SK-N-SH (cell line): ENCODE data around the gene CBX8. TPM values are rescaled to one million over a fixed set of nuclear protein-coding genes. Genes with fewer than 3 reads are reported as not detected.

ENCODE experiments used
- CTCF ChIA-PET: fragments of 300-600, 350-600 bp; formaldehyde crosslinking; extraction: SDS; loops from one replicate; lab custom pipeline; 2021; lab: Yijun Ruan, JAX
- POLR2A ChIA-PET: fragments of 350-600 bp; sonication (Branson Sonifier 250); formaldehyde crosslinking; extraction: SDS; loops from one replicate; lab custom pipeline; 2020; ENCODE audit warnings: antibody characterized with exemption, inconsistent platforms; lab: Yijun Ruan, JAX
- DNase-seq: peaks from one replicate; pipeline ENCODE4 v3.0.0; 2012
- H2AFZ ChIP-seq: fragments of 200-600 bp; sonication (generic); 2 replicates; pipeline ENCODE4 v1.8.1; 2016; ENCODE audit warnings: antibody characterized with exemption, mild to moderate bottlenecking, low read depth
- H3F3A ChIP-seq: fragments of 200-600 bp; sonication (generic); replicated peaks from 2 replicates; pipeline ENCODE3; 2016; ENCODE audit warnings: antibody characterized with exemption, mild to moderate bottlenecking; ENCODE audit not compliant: insufficient read depth
- H3K27ac ChIP-seq, 2 experiments: fragments of 200-500 bp in 1 of 2; fragments of 200-600 bp in 1 of 2; sonication (Bioruptor generic) in 1 of 2; sonication (generic), shearing (Covaris generic) in 1 of 2; 2 replicates each; pipeline versions ENCODE4 v1.5.1 to v1.6.1; 2014 to 2016; ENCODE audit warnings: low read depth in 2 of 2, inconsistent platforms in 1 of 2, low read length in 1 of 2, mild to moderate bottlenecking in 1 of 2, mixed read lengths in 1 of 2
- H3K27me3 ChIP-seq: fragments of 200-600 bp; sonication (generic), shearing (Covaris generic); 2 replicates; pipeline ENCODE4 v1.6.1; 2016; ENCODE audit warnings: mixed run types; ENCODE audit not compliant: insufficient read depth
- H3K36me3 ChIP-seq, 2 experiments: fragments of 200-500 bp in 1 of 2; fragments of 200-600 bp in 1 of 2; sonication (Bioruptor generic) in 1 of 2; sonication (generic) in 1 of 2; replicated peaks in 1 of 2; 2 replicates each; pipeline versions ENCODE3 to v1.5.1; 2014 to 2016; ENCODE audit warnings: low read length in 1 of 2, mild to moderate bottlenecking in 1 of 2; ENCODE audit not compliant: insufficient read depth in 2 of 2, control insufficient read depth in 1 of 2
- H3K4me1 ChIP-seq, 2 experiments: fragments of 200-500 bp in 1 of 2; fragments of 200-600 bp in 1 of 2; sonication (Bioruptor generic) in 1 of 2; sonication (generic), shearing (Covaris generic) in 1 of 2; 2 replicates each; pipeline versions ENCODE4 v1.5.1 to v1.6.1; 2014 to 2016; ENCODE audit warnings: low read depth in 1 of 2, low read length in 1 of 2, mixed run types in 1 of 2; ENCODE audit not compliant: insufficient read depth in 2 of 2, control insufficient read depth in 1 of 2
- H3K4me2 ChIP-seq: fragments of 200-600 bp; sonication (generic), shearing (Covaris generic); 2 replicates; pipeline ENCODE4 v1.6.1; 2017; ENCODE audit warnings: mixed run types
- H3K4me3 ChIP-seq, 2 experiments: fragments of 200-500 bp in 1 of 2; fragments of 200-600 bp in 1 of 2; sonication (Bioruptor generic) in 1 of 2; sonication (generic), shearing (Covaris generic) in 1 of 2; 2 replicates each; pipeline versions ENCODE4 v1.5.1 to v1.8.1; 2014 to 2016; ENCODE audit warnings: low read depth in 2 of 2, inconsistent platforms in 1 of 2, low read length in 1 of 2, mild to moderate bottlenecking in 1 of 2, mixed read lengths in 1 of 2, moderate library complexity in 1 of 2
- H3K79me2 ChIP-seq: fragments of 200-600 bp; sonication (generic); 2 replicates; pipeline ENCODE4 v1.8.1; 2017; ENCODE audit warnings: mild to moderate bottlenecking; ENCODE audit not compliant: insufficient read depth
- H3K9ac ChIP-seq: fragments of 200-600 bp; sonication (generic); 2 replicates; pipeline ENCODE4 v1.6.1; 2017; ENCODE audit warnings: mixed run types
- H3K9me2 ChIP-seq: fragments of 200-600 bp; sonication (generic); 2 replicates; pipeline ENCODE4 v1.6.1; 2017; ENCODE audit warnings: mixed run types
- H3K9me3 ChIP-seq: fragments of 200-600 bp; sonication (generic); 2 replicates; pipeline ENCODE4 v1.6.1; 2017; ENCODE audit warnings: mixed run types, mild to moderate bottlenecking, moderate library complexity
- H4K20me1 ChIP-seq: fragments of 200-600 bp; sonication (generic); 2 replicates; pipeline ENCODE4 v1.6.1; 2017; ENCODE audit warnings: mild to moderate bottlenecking, mixed run types; ENCODE audit not compliant: insufficient read depth
- ELF1 ChIP-seq: IDR thresholded peaks from 2 replicates; pipeline ENCODE4 v1.4.0; 2012
- EP300 ChIP-seq, 2 experiments: IDR thresholded peaks; 2 replicates each; pipeline versions ENCODE4 v1.4.0 to v1.6.1; 2012; ENCODE audit warnings: borderline replicate concordance in 1 of 2, low read depth in 1 of 2, low read length in 1 of 2
- FOSL2 ChIP-seq: IDR thresholded peaks from 2 replicates; pipeline ENCODE4 v1.4.0; 2012; ENCODE audit warnings: low read depth, mild to moderate bottlenecking, moderate library complexity, borderline replicate concordance
- FOXJ3 ChIP-seq: sonication (generic); formaldehyde crosslinking; IDR thresholded peaks from 2 replicates; pipeline ENCODE4 v1.5.1; 2020; ENCODE audit warnings: mild to moderate bottlenecking, missing genetic modification reagents
- JUND ChIP-seq: IDR thresholded peaks from 2 replicates; pipeline ENCODE4 v1.4.0; 2012
- MEF2A ChIP-seq: IDR thresholded peaks from 2 replicates; pipeline ENCODE4 v1.4.0; 2012; ENCODE audit warnings: low read depth, borderline replicate concordance
- NRF1 ChIP-seq: IDR thresholded peaks from 2 replicates; pipeline ENCODE4 v1.6.1; 2012; ENCODE audit warnings: low read depth, mild to moderate bottlenecking, low read length
- POLR2AphosphoS5 ChIP-seq: IDR thresholded peaks from 2 replicates; pipeline ENCODE4 v1.6.1; 2012; ENCODE audit warnings: low read depth, low read length
- RAD21 ChIP-seq: IDR thresholded peaks from 2 replicates; pipeline ENCODE4 v1.6.1; 2012; ENCODE audit warnings: mild to moderate bottlenecking, low read length
- RCOR1 ChIP-seq: fragments of 150-350 bp; IDR thresholded peaks from 2 replicates; pipeline ENCODE4 v1.6.1; 2017; ENCODE audit warnings: antibody characterized with exemption, low read length
- TEAD4 ChIP-seq: IDR thresholded peaks from 2 replicates; pipeline ENCODE4 v1.4.0; 2012; ENCODE audit warnings: mild to moderate bottlenecking, borderline replicate concordance; ENCODE audit not compliant: insufficient read depth
- USF2 ChIP-seq: fragments of 150-350 bp; IDR thresholded peaks from 2 replicates; pipeline ENCODE4 v1.6.1; 2017; ENCODE audit warnings: antibody characterized with exemption, low read length, low read depth, borderline replicate concordance
- ZBTB33 ChIP-seq: IDR thresholded peaks from 2 replicates; pipeline ENCODE4 v1.4.0; 2012; ENCODE audit warnings: low read depth, borderline replicate concordance
- WGBS: methylation state at CpG from one replicate; pipeline ENCODE4 v1.1.6; 2017; ENCODE audit warnings: low lambda C conversion rate; 5-methylcytosine and 5-hydroxymethylcytosine counted together
- polyA plus RNA-seq, 3 experiments: library from polyadenylated mRNA; depleted of rRNA; stranded (reverse); fragments of >200 nt; gene quantifications; 2 replicates each; pipeline ENCODE4 v1.2.3, GENCODE V29; 2012
- TF ChIP-seq, protein P1 (sequence below): IDR thresholded peaks from 2 replicates; pipeline ENCODE4 v1.4.0; 2012; ENCODE audit warnings: low read depth, borderline replicate concordance
- TF ChIP-seq, protein P2 (sequence below): fragments of 150-350 bp; IDR thresholded peaks from 2 replicates; pipeline ENCODE4 v1.6.1; 2016; ENCODE audit warnings: mild to moderate bottlenecking, low read depth, low read length
- TF ChIP-seq, protein P3 (sequence below): IDR thresholded peaks from 2 replicates; pipeline ENCODE4; 2012

The CBX8 gene
- polyA plus RNA-seq, 1 of the 3 experiments (the other 2 are of a cell fraction) = 2.9 TPM

DNA sequence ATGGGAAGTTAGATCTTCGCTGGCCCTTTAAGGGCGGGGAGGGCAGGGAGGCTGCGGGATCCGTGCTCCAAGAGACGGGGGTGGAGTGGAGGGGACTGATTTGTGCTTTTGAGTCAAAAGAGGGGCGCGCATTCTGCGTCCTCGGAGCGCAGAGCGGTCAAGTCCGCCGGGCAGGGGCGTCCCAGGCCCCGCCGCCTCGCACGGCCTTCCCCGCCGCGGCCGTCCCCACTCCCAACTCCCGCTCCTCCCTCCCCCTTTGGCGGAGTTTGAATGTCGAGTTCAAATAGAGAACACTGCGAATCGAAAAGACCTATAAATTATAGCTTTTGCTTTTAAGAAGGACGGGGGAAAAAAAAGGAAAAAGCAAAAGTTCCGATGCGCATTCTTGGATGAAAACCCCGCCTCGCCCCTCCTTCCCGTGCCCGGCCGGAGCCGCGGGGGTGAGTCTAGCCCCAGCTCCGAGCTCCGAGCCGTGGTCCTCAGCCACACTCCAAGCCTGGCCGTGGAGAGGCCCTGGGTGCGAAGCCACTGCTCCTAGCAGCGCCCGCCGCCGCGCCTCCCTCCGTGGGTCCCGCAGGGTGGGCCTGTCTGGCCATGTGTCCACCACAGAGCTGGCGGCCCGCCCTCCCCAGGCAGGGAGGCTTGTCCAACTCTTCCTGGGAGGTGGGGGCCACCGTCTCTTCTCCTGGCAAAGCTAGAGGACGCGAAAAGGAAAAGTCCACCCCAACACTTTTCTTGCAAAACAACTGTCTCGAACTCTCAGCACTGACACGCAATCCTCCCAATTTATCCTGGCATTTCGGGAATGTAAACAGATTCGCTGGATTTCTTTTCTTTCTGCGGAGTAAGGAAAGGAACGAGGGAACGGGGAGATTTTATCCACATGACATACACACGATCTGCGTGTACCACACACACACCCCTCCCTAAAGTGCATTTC lies 3.6 kb downstream of the CBX8 start (continued):
- TF ChIP-seq ZBTB33 (no peak), POLR2AphosphoS5 (no peak)

- peaks cover 16 to 50% of the 10 kb centered on the region in 2 experiments; a peak in 3 of 4 replicates for H3K4me1 ChIP-seq
- H3K9ac ChIP-seq = no peak overlapping the region
- 87% methylated on average over 22 of the region's 22 CpGs for WGBS
- peaks cover 11% of the 10 kb centered on the region; the same call in 1 of the 2 replicates for H4K20me1 ChIP-seq
- H3K4me3 ChIP-seq = no peak overlapping the region
- H3F3A ChIP-seq = peaks cover 9% of the 10 kb centered on the region
- no peak overlapping the region for H3K4me2 ChIP-seq
- DNase-seq = peak; percentile 40
- no peaks in the 10 kb centered on the region for H3K9me3 ChIP-seq
- CTCF ChIA-PET = interaction anchor here (1.7 to 2.6 kb wide), 2 partner anchors 19 to 51 kb away, joined by 5 to 8 read pairs; no protein-coding TSS in a partner anchor
- H3K9me2 ChIP-seq = no peaks in the 10 kb centered on the region
- no peak overlapping the region for H3K27ac ChIP-seq
- no peaks in the 10 kb centered on the region for H3K27me3 ChIP-seq
- POLR2A ChIA-PET = interaction anchor here (1.3 kb wide), 1 partner anchor 11 kb away, joined by 3 read pairs; no protein-coding TSS in a partner anchor
- peaks cover 18% of the 10 kb centered on the region for H3K79me2 ChIP-seq
- peaks cover 0 to 24% of the 10 kb centered on the region in 2 experiments for H3K36me3 ChIP-seq
- H2AFZ ChIP-seq = no peak overlapping the region
- no peak for TF ChIP-seq MEF2A
- TF ChIP-seq FOSL2 = no peak
Observed at GRCh38 chr17:79792341-79792871, 4.5 kb downstream of the CBX8 start.

DNA sequence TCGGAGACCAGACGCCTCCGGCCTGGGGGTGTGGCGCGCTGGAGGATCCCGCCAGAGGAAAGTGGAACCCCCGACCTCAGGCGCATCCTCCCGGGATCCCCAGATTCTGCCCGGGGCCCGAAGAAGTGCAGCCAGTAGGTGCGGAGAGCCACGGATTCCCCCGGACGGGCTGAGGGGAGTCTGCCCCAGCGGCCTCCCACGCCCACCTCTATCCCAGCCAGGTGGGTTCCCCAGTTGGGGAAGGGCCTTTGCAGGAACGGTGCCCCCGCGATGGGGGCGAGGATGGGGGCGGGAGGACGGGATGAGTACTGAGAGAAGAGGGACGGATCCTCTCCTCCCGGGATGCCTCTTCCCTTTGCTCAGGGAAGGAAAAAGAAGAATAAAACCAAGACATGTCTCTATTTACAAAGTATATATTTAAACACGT lies 5.1 kb downstream of the CBX8 start:
- H3K9me3 ChIP-seq = no peaks in the 10 kb centered on the region
- no peaks in the 10 kb centered on the region for H3K9me2 ChIP-seq
- peak; percentile 63 for DNase-seq
- WGBS = 78% methylated on average over 20 of the region's 26 CpGs
- no peak overlapping the region for H3K27ac ChIP-seq
- H3K4me3 ChIP-seq = no peak overlapping the region
- peaks cover 16 to 57% of the 10 kb centered on the region in 2 experiments; a peak in 3 of 4 replicates for H3K4me1 ChIP-seq
- H3K36me3 ChIP-seq = peaks cover 0 to 24% of the 10 kb centered on the region in 2 experiments
- ChIA-PET POLR2A (no interaction called here), CTCF (interaction anchor here (2.6 kb wide), 1 partner anchor 20 kb away, joined by 8 read pairs; no protein-coding TSS in a partner anchor)
- H3F3A ChIP-seq = peaks cover 12% of the 10 kb centered on the region
- H3K4me2 ChIP-seq = no peak overlapping the region
- peaks cover 11% of the 10 kb centered on the region; the same call in 1 of the 2 replicates for H4K20me1 ChIP-seq
- H3K27me3 ChIP-seq = no peaks in the 10 kb centered on the region
- no peak overlapping the region for H2AFZ ChIP-seq
- H3K79me2 ChIP-seq = peaks cover 18% of the 10 kb centered on the region
- no peak overlapping the region for H3K9ac ChIP-seq
- no peak for TF ChIP-seq MEF2A
- no peak for TF ChIP-seq RCOR1
- TF ChIP-seq, protein P1, sequence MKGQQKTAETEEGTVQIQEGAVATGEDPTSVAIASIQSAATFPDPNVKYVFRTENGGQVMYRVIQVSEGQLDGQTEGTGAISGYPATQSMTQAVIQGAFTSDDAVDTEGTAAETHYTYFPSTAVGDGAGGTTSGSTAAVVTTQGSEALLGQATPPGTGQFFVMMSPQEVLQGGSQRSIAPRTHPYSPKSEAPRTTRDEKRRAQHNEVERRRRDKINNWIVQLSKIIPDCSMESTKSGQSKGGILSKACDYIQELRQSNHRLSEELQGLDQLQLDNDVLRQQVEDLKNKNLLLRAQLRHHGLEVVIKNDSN = no peak
- TF ChIP-seq, protein P2, sequence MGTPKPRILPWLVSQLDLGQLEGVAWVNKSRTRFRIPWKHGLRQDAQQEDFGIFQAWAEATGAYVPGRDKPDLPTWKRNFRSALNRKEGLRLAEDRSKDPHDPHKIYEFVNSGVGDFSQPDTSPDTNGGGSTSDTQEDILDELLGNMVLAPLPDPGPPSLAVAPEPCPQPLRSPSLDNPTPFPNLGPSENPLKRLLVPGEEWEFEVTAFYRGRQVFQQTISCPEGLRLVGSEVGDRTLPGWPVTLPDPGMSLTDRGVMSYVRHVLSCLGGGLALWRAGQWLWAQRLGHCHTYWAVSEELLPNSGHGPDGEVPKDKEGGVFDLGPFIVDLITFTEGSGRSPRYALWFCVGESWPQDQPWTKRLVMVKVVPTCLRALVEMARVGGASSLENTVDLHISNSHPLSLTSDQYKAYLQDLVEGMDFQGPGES = no peak
- no peak for TF ChIP-seq FOSL2
- TF ChIP-seq, protein P3, sequence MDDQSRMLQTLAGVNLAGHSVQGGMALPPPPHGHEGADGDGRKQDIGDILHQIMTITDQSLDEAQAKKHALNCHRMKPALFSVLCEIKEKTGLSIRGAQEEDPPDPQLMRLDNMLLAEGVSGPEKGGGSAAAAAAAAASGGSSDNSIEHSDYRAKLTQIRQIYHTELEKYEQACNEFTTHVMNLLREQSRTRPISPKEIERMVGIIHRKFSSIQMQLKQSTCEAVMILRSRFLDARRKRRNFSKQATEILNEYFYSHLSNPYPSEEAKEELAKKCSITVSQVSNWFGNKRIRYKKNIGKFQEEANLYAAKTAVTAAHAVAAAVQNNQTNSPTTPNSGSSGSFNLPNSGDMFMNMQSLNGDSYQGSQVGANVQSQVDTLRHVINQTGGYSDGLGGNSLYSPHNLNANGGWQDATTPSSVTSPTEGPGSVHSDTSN = no peak
- no peak for TF ChIP-seq RAD21
- TF ChIP-seq EP300 (IDR thresholded peaks at IDR 0.05; ENCODE audit: borderline replicate concordance in 1 of 2, low read depth in 1 of 2, low read length in 1 of 2) = no peak
- TF ChIP-seq FOXJ3 (CRISPR knock-in tag) = no peak
- no peak for TF ChIP-seq NRF1
- TF ChIP-seq JUND = no peak
- no peak for TF ChIP-seq POLR2AphosphoS5
- no peak for TF ChIP-seq TEAD4
- no peak for TF ChIP-seq USF2
- no peak for TF ChIP-seq ELF1
